GF-D8 (cell line): ENCODE measurements around the gene FAM168B.
"Not testable (repeated sequence)": the region's sequence is repeated elsewhere in the genome, so short reads cannot be mapped to it uniquely, and the experiment has no call there.

ENCODE experiments used
- DNase-seq: peaks from one replicate; lab custom pipeline; 2025; lab: John Stamatoyannopoulos, UW

FAM168B gene

GRCh38 chr2:131094463-131095281 is 1.4 kb upstream of the FAM168B start:
- DNase-seq = no peak

- peak; percentile 38 for DNase-seq
Observed at GRCh38 chr2:131093696-131094462, 619 bp upstream of the FAM168B start.

GRCh38 chr2:131092458-131093005 is 728 bp downstream of the FAM168B start:
- no peak for DNase-seq

- DNase-seq = no peak
Observed at GRCh38 chr2:131085646-131086045, 7.6 kb downstream of the FAM168B start.

GRCh38 chr2:131081190-131081589 is 12.1 kb downstream of the FAM168B start:
- no peak for DNase-seq

GRCh38 chr2:131079931-131080330 is 13.3 kb downstream of the FAM168B start:
- not testable (repeated sequence) for DNase-seq

GRCh38 chr2:131077966-131078365 is 15.3 kb downstream of the FAM168B start:
- no peak for DNase-seq

- DNase-seq = no peak
Observed at GRCh38 chr2:131077182-131077846, 15.9 kb downstream of the FAM168B start.

- no peak for DNase-seq
Observed at GRCh38 chr2:131076707-131077106, 16.6 kb downstream of the FAM168B start.

- DNase-seq = not testable (repeated sequence)
Observed at GRCh38 chr2:131075578-131075977, 17.7 kb downstream of the FAM168B start.

- not testable (repeated sequence) for DNase-seq
Observed at GRCh38 chr2:131068172-131068571, 25.1 kb downstream of the FAM168B start.

GRCh38 chr2:131067465-131068125 is 25.7 kb downstream of the FAM168B start:
- DNase-seq = no peak

GRCh38 chr2:131064589-131065512 is 28.4 kb downstream of the FAM168B start:
- no peak for DNase-seq

- no peak for DNase-seq
Observed at GRCh38 chr2:131063501-131064283, 29.6 kb downstream of the FAM168B start.

- DNase-seq = no peak
Observed at GRCh38 chr2:131058920-131059319, 34.3 kb downstream of the FAM168B start.

- DNase-seq = no peak
Observed at GRCh38 chr2:131058214-131058843, 34.9 kb downstream of the FAM168B start.

- no peak for DNase-seq
Observed at GRCh38 chr2:131056932-131057287, 36.4 kb downstream of the FAM168B start.

- DNase-seq = no peak
Observed at GRCh38 chr2:131056204-131056931, 36.9 kb downstream of the FAM168B start.
